A549 (cell line): ENCODE results near the gene PMAIP1.

ENCODE experiments used
- CEBPB ChIP-seq, 2 experiments: fragments of >200 bp in 1 of 2; sonication (Bioruptor Twin) in 1 of 2; formaldehyde crosslinking in 1 of 2; IDR thresholded peaks; 2 replicates each; pipeline ENCODE4 v1.6.1; 2012 to 2016
- CHD2 ChIP-seq: fragments of 150-350 bp; IDR thresholded peaks from 2 replicates; pipeline ENCODE4 v1.6.1; 2014; ENCODE audit warnings: low read length; ENCODE audit not compliant: partially characterized antibody
- CTCF ChIP-seq: fragments of >200 bp; sonication (Bioruptor Twin); formaldehyde crosslinking; IDR thresholded peaks from 3 replicates; pipeline ENCODE4 v1.5.1; 2016
- EP300 ChIP-seq, 2 experiments: fragments of >200 bp; sonication (Bioruptor Twin); formaldehyde crosslinking; IDR thresholded peaks; 2 replicates in 1 of 2; 3 replicates in 1 of 2; pipeline ENCODE4 v1.6.1; 2016 to 2017
- ESRRA ChIP-seq: fragments of 150-350 bp; IDR thresholded peaks from 2 replicates; pipeline ENCODE4 v1.6.1; 2014; ENCODE audit warnings: mild to moderate bottlenecking, low read length, borderline replicate concordance
- JUN ChIP-seq, 2 experiments: fragments of >200 bp; sonication (Bioruptor Twin); formaldehyde crosslinking; IDR thresholded peaks; 2 replicates in 1 of 2; 3 replicates in 1 of 2; pipeline ENCODE4 v1.6.1; 2016 to 2017
- JUNB ChIP-seq: fragments of >200 bp; sonication (Bioruptor Twin); formaldehyde crosslinking; IDR thresholded peaks from 2 replicates; pipeline ENCODE4 v1.6.1; 2016
- KDM1A ChIP-seq: fragments of 200-600 bp; sonication (generic); IDR thresholded peaks from 2 replicates; pipeline ENCODE4 v1.6.1; 2016; ENCODE audit warnings: low read depth, mild to moderate bottlenecking
- NPAS2 ChIP-seq: fragments of 250-450 bp; sonication (Bioruptor Pico); IDR thresholded peaks from 2 replicates; pipeline ENCODE4 v1.8.0; 2022; ENCODE audit warnings: mild to moderate bottlenecking, moderate library complexity, borderline replicate concordance
- PHF8 ChIP-seq: fragments of 200-600 bp; sonication (generic); IDR thresholded peaks from 2 replicates; pipeline ENCODE4 v1.6.1; 2016; ENCODE audit warnings: low read depth, mild to moderate bottlenecking, antibody characterized with exemption, moderate library complexity, borderline replicate concordance
- POLR2A ChIP-seq: IDR thresholded peaks from 2 replicates; pipeline ENCODE4 v1.6.1; 2012; ENCODE audit warnings: mild to moderate bottlenecking, low read length
- RCOR1 ChIP-seq: fragments of 150-350 bp; IDR thresholded peaks from 2 replicates; pipeline ENCODE4 v1.6.1; 2014; ENCODE audit warnings: antibody characterized with exemption, low read length, low read depth
- REST ChIP-seq: fragments of 200-600 bp; sonication (generic); IDR thresholded peaks from 2 replicates; pipeline ENCODE4 v1.6.1; 2016; ENCODE audit warnings: antibody characterized with exemption, mild to moderate bottlenecking, moderate library complexity
- USF2 ChIP-seq: fragments of 450-650 bp; IDR thresholded peaks from 2 replicates; pipeline ENCODE4 v1.6.1; 2014; ENCODE audit warnings: antibody characterized with exemption

- no peak for TF ChIP-seq RCOR1
- no peak for TF ChIP-seq USF2
- no peak for TF ChIP-seq POLR2A
- no peak for TF ChIP-seq EP300 (IDR thresholded peaks at IDR 0.05)
- no peak for TF ChIP-seq CTCF
- TF ChIP-seq PHF8, result no peak
- TF ChIP-seq ESRRA, result no peak
- TF ChIP-seq JUNB, result no peak
- TF ChIP-seq REST, result no peak
- TF ChIP-seq KDM1A, result no peak
- no peak for TF ChIP-seq JUN (IDR thresholded peaks at IDR 0.05)
- no peak for TF ChIP-seq NPAS2 (CRISPR knock-in tag)
- TF ChIP-seq CEBPB (IDR thresholded peaks at IDR 0.05), result no peak
- no peak for TF ChIP-seq CHD2
Observed at GRCh38 chr18:59852548-59852947, 47.2 kb upstream of the PMAIP1 start.
